ENCODE measurements around the gene EMSY.

The EMSY gene

GRCh38 chr11:76597533-76598425 is 153.0 kb downstream of the EMSY start:
- DNase-seq, result no peak

DNA sequence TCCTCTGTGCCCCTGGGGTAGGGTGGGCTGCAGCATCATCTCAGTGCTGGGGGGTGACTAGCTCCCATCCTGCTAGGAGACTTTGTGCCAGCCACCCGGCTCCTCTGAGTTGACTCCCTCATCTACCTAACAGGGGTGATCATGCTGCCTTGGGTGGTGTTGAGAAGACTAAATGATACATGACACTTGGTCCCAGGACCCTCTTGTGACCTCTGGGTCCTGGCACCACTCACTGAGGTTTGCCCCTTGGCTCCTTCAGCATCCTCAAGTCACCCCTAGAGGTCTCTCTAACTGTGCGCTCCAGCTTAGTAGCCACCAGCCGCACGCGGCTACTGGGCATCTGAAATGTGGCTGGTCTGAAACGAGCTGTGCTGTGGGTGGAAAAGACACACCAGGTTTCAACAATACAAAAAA is 153.6 kb downstream of the EMSY start:
- peak; percentile 33 to 74 (median 37) for DNase-seq

- DNase-seq, result no peak
Observed at GRCh38 chr11:76599041-76600013, 154.5 kb downstream of the EMSY start.

GRCh38 chr11:76600124-76600655 is 155.4 kb downstream of the EMSY start:
- DNase-seq, result no peak

GRCh38 chr11:76601272-76601671 is 156.5 kb downstream of the EMSY start:
- DNase-seq, result no peak

DNA sequence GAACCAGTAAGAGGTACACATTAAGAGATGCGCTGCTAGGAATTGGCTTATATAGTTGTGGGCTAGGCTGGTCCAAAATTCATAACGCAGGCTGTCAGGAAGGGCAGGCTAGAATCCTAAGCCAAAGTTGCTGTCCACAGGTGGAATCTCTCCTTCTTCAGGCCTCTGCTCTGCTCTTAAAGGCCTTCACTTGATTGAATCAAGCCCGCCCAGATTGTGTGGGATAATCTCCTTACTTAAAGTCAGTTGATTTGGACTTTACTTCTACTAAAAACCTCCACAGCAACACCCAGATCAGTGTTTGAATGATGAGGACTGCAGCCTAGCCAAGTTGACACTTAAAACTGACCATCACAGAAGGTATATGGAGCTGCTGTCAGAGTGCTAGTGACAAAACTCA is 156.9 kb downstream of the EMSY start:
- DNase-seq, result no peak

DNA sequence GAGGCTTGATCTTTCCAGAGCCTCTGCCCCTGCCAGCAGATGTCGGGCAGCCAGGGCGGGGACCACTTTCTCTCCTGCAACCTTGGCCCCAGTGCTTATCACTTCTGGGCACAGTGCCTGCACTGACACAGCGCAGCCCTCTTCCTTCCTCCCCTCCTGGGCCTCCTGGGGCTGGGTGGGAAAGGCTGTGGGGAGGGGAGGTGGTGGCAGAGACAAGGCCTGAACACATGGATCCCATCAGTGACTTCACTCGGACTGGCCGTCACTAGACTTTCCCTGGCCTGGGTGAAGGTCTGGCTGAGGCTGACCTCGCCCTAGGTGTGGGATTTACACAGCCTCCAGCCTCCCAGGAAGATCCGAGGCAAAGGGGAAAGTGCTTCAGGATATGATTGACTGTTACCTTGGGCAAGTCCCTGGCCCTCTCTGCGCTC is 157.6 kb downstream of the EMSY start:
- DNase-seq, result no peak

All from NCI-H1417 (cell line).